ENCODE measurements around the gene SLC38A9.
"Not testable (repeated sequence)": the region's sequence is repeated elsewhere in the genome, so short reads cannot be mapped to it uniquely, and the experiment has no call there.

Gene SLC38A9

DNA sequence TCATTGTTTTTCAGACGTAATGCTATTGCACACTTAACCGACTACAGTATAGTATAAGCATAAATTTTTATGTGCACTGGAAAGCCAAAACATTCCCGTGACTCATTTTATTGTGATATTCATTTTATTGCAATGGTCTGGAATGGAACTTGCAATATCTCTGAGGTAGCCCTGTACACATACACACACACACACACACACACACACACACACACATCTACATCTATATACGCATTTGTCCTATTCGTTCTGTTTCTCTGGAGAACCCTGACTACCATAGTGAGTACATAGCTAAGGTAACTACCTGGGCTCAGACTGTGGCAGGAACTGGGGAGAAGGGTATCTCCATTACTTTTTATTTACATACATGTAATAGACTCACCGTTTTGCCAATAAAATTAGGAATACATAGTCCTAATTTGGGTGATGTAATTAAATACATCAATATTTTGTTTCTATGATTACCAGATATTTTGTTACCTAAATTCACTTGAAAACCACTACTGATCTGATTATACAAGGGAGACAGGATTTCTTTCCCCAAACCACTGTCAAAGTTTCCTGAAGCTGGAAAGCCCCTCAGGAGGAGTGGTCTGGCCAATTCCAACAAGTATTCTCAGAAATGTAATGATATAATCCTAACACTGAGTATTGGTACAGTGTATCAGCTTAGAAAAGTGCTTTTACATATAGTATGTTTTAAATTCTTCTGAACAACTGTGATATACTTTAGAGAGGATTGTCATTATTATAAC is 103.4 kb downstream of the SLC38A9 start:
- no peak for DNase-seq

DNA sequence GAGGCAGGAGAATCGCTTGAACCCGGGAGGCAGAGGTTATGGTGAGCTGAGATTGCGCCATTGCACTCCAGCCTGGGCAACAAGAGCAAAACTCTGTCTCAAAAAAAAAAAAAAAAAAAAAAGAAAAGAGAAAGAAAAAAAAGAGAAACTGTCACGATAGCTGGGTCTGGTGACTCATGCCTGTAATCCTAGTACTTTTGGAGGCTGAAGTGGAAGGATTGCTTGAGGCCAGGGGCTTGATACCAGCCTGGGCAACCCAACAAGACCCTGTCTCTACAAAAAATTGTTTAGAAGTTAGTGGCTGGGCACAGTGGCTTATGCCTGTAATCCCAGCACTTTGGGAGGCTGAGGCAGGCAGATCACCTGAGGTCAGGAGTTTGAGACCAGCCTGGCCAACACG is 104.8 kb downstream of the SLC38A9 start:
- not testable (repeated sequence) for DNase-seq

DNA sequence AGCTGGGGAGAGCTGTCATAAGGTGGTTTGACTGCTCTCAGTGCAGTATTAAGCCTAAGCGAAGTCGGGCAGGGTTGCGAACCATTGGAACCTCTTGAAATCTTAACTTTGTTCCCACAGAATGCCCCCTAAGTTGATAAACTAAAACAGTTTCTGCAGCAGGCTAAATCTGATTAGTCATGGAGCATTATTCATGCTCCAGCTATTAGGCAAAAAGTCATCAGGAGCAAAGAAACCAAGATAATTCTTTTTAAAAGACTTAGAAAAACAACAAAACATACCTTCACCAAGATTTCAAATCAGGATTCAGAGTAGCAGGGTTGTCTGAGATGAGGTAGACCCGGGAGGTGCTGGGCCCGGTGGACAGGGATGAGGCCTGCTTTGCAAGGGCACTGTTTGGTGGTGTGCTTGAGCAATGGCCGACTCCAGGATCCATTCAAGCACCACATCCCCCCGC is 107.5 kb downstream of the SLC38A9 start:
- no peak for DNase-seq

DNA sequence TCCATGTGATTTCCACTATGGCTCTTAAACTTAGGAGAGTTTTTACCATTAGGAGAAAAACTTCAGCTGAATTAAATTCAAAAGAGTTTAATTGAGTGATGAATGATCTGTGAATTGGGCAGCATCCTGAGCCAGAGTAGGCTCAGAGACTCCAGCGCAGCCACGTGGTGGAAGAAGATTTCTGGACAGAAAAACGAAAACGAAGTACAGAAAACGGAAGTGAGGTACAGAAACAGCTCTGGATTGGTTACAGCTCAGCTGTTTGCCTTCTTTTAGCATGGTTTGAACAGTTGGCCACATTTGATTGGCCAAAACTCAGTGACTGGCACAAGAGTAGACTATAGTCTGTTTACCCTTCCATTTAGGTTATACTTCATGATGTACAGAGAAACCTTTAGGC is 108.2 kb downstream of the SLC38A9 start:
- no peak for DNase-seq

DNA sequence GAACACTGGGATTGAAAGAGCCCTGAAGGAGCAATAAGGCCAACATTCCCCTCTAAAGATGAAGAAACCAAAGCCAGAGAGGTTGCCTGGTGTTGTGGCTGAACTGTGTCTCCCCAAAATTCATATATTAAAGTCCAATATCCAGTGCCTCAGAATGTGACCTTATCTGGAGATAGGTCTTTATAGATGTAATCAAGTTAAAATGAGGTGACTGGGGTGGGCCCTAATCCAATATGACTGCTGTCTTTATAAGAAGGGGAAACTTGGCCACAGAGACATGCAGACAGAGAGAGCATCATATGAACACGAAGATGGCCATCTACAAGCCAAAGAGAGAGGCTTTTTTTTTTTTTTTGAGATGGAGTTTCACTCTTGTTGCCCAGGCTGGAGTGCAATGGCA is 110.5 kb downstream of the SLC38A9 start:
- DNase-seq, result no peak

DNA sequence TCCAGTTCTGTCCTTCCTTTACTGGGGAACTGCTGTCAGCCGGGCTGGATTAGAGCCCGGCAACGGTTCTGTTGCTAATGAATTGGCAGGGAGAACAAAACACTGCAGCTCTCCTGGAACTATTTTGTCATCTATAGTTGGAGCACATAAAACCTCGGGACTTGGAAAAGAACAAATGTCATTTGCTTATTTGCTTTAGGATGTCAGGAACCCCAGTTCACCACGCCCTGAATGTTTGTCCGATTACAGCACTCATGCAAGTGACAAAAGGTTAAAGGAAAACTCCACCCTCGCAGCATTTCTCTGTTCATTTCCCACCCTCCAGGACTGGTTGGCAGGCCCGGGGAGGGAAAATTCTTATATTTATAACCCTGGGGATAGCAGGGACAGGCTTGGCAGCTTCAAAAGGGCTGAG is 110.9 kb downstream of the SLC38A9 start:
- no peak for DNase-seq

DNA sequence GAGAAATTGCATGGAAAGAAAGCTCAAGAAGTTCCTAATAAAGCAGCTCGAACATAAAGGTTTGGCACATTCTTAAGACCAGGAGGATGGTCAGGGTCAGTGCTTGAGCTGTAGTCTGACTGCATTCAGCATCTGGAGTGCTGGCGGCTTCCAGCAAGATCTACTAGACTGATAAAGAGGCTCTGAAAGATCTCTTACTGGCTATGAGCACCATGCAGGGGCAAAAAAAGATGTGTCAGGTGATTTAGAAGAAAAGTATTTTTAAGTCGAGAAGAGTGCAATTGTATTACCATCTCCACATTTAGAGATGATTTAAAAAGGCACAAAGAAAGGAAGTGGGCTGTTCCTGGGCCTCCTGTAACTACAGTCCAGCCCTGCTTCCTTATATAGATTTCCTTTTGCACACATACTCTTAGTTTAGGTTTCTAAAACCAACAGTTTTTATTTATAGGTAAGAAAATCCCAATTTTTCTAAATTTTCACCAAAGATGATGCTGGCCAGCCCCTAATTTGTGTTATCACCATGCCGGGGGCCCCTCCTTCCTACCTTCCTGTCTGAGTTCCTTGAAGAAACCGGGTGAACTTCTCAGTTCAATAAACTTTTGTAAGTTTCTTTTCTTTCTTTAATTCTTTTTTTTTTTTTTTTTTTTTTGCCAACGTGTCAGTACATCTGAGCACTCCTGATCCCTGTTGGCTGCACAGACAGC is 111.5 kb downstream of the SLC38A9 start:
- DNase-seq, result no peak

DNA sequence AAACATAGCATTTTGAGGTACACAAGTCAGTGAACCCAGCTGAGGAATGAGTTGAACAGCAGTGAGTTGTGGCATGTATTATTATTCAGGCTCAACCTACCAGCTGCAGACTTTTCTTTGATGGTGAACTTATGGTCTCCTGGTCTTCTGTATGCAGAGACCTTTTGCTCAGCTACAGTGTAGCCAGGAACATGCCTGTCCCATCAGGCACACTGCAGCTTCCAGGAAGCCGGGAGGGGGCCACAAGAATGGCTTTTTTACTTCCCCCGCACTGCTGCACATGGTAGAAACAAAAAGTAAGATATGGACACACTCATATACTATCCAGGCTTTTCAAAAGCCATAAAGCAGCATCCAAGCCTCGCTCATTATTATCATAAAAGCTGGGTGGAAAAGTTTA is 112.0 kb downstream of the SLC38A9 start:
- no peak for DNase-seq

DNA sequence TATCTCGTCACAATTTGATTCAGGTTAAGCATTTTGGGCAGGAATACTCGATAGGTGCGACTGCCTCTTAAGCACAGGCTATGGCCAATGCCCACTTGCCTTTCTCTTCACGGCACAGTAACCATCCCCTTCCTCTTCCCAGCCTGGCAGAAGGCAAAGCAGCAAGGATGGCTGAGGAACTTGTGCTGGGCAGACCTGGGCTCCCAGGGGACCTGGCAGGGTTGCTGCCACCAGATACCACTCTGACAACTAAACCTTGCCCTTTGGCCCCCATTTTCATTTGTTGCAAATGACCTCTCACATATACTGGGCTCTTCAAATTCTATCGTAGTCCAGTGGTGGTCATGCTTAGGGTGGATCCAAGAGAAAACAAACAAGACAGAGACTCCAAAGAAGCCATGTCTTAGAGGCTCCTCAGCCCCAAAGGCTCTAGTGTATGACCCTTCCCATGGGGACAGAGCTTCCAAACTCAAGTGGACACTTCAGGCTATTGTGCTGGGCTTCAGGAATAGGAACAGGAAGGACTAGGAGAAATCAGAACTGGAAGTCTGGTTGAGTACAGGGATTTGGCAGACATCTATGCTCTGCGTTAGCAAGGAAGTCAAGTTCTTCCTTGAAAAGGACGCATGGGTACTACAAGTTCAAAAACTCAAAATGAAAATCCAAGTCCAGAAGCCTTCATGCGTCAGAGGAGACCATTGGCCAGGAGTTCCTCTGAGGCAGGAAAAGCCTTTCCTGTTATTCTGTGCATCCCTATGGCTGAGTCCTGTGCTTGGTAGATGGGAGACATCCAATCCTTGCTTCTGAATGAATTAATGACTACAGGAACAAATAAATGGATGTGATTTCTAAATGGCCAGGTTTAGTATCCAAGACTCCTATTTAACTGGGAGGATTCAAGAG is 112.7 kb downstream of the SLC38A9 start:
- DNase-seq, result no peak

DNA sequence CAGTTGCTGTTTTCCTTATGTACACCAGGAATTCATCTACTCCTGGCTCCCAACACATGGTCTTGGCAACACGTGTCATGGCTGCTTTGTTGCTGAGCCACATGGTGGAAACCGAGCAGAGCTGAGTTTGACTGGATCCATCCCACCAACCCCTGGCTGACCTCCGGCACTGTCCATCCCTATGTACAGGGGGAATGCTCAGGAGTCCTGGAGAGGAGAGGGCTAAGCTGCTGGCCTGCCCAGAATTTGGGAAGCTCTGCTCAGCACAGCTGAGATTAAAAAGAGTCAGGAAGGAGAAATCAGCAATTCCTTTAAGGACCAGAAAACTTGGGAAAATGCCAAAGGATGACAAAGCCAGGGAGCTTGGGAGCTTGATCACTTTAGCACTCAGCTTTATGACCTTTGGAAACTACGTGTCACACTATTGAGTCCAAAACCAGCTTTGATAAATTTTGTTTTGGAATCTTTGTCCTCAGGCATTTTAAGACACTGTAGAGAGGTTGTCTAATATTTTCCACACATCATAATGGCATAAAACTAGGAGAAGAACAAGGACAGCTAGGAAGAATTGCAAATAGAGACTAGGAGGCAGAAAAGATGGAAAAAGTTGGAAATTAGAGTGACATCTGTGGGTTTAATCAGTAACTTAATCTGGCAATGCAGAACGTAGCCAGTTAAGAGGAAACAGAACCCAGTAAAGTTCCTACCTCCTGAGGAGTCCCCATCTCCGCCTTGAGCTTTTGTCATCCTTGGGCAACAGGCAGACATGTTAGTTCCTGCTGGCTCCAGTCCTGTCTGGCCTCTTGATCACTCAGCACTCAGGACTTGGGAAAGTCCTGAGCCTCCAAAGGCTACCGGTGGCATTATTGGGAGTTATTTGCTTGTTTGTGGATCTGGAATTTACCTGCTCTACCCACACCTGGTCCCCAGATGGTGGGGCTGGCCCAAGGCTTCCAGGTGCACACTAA is 114.8 kb downstream of the SLC38A9 start:
- no peak for DNase-seq

DNA sequence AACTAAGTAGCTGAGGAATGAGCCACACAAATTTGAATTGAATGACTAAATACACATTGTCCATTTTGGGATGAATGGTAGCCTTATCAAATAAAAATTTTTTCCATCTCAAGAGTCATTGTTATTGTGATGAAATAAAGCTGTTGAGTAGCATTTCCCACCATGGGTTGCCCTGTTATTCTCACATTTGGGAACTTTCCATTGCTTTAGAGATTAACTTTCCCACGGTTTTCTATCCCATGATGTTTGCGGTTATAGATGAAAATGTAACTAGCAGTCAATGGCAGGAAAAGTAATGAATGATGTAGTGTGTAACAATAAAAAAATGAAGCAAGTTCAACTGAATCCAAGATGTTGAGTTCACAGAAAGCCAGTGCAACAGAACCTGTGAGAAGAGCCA is 117.5 kb downstream of the SLC38A9 start:
- no peak for DNase-seq

DNA sequence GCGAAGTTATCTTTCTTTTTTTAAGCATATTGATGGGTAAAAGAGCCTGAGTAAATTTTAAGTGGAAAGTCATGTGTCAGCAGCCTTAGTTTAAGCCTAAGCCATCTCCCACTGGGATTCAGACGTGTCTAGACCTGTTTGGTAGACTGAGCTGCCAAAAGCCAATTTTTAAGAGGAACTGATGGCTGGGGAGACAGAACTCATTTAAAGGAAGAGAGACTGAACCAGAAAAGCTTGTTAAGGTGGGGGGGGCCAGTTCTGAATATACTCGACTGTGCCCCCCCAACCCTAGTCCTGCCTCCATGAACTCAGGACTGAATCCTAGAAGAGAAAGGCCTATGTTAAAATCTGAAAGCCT is 119.0 kb downstream of the SLC38A9 start:
- DNase-seq, result no peak

DNA sequence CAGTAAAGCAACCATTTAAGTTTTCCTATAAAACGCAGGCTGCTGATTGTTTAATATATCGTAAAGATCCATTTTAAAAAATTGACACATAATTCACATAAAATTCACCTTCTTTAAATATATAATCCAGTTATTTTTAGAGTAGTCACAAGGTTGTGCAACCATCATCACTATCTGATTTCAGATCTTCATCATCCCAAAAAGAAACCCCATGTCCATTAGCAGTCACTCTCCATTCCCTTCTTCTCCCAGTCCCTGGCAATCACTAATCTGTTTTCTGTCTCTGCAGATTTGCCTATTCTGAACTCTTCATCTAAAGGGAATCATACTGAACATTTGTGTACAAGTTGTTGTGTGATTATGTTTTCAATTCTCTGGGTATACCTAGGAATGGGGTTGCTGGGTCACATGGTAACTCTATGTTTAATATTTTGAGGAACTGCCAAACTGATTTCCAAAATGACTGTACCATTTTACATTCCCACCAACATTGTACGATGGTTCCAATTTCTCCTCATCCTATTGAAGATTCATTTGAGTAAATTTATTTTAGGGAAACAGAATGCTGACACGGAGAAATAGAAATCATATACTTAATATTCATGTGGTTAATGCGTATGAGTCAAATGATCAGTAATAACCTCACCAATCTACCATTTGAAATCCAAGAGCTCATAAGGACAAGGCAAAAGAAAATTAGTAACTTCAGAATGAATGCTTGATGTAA is 119.6 kb downstream of the SLC38A9 start:
- no peak for DNase-seq

DNA sequence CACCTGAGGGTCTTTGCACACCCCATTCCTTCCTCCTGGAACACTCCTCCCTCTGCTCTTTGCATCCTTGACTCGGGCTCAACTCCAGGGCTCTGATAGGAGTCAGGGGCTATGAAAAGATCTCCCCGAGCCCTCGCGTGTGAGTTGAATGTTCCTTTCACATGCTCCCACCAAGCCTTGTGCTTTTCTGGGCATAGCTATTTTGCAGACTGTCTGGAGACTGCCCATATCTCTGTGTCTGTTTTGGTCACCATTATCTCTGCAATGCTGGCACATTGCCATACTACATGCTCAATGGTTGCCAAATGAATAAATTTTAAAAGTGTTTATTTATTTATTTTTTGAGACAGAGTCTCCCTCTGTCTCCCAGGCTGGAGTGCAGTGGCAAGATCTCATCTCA is 120.4 kb downstream of the SLC38A9 start:
- DNase-seq, result no peak

DNA sequence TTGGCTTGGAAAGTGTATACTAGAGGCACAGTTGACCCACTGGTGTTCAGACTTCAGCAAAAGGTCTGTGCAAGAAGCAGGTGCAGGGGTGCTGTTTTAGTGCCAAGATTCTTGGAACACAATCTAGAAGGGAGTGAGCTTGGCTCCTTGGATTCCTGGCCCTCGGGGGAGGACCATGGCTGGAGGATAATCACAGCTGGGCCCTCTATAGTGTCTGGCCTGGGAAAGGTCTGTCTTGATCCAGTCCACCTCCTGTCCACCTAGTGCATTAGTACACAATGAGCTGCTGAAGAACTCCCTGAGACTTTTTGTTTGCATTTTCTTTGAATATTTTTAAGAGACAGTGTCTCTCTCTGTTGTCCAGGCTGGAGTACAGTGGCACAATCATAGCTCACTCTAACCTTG is 126.9 kb downstream of the SLC38A9 start:
- no peak for DNase-seq

DNA sequence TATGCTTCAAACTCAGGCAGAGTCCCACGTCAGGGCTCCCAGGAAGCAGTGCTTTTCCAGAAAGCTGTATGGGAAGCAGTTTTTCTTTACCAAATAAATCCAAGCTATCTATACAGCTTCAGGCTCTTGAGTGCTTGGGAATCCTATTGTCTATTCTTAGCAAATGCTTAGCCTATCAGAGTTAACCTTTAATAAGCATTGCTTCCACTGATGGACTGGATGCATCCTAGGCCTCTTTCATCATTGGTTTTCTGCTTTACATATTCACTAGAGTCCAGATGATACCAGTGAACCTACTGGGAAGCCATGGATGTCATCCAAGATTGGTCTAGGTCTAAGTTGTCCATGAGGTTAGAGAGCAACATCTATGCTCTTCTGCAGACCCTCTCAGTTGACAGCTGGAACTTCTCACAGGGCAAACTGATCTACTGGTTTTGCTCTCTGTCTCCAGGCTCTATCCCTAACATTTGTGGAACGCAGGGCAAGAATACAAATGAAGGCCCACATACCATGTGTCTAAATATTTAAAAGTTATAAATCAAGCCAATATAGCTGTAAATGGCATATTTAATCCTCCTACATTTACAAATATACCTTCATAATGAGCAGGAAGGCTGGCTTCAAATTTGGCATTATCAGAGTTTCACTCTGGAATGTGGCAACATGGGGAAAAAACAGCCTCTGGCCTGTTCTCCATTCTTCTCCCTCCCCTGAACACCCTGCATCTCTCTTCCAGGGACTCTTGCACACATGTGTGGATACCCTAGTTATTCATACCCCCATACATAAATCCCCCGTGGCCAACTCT is 127.5 kb downstream of the SLC38A9 start:
- DNase-seq, result no peak

DNA sequence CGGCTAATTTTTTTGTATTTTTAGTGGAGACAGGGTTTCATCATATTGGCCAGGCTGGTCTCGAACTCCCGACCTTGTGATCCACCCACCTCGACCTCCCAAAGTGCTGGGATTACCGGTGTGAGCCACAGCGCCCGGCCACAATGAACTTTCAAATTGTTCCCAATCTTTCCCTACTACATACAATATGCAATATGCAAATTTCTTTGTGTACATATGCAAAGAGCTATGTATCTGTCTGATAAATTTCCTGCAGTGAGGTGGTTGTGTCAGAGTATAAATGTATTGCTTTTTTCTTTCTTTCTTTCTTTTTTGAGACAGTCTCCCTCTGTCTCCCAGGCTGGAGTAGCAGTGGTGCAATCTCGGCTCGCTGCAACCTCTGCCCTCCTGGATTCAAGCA is 128.5 kb downstream of the SLC38A9 start:
- DNase-seq, result no peak

DNA sequence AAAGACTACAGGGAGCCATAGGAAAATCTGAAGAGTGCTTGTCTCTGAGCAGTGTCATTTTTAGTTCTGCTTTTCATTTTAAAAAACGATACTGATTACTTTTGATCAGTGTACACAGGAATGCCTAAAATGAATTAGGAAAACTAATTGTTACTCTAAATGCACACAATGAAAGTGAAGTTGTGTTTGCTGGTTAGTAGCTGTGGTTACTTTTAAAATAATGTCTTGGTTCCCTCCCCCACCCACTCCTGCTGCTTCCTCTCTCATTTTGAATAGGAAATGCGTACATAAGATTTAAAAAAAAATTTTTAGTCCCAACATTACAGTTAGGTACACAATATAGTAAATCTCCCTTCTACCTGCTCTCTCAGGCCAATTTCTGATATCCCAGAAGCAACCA is 129.9 kb downstream of the SLC38A9 start:
- no peak for DNase-seq

DNA sequence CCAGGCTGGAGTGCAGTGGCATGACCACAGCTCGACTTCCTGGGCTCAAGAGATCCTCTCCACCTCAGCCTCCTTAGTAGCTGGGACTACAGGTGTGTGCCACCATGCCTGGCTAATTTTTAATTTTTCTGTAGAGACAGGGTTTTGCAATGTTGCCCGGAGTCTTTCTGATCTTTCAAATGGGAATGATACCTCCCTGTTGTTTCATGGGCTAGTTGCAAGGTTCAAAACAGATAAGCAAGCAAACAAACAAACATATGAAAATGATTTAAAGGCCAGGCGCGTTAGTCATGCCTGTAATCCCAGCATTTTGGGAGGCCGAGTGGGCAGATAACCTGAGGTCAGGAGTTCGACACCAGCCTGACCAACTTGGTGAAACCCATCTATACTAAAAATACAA is 132.1 kb downstream of the SLC38A9 start:
- no peak for DNase-seq

DNA sequence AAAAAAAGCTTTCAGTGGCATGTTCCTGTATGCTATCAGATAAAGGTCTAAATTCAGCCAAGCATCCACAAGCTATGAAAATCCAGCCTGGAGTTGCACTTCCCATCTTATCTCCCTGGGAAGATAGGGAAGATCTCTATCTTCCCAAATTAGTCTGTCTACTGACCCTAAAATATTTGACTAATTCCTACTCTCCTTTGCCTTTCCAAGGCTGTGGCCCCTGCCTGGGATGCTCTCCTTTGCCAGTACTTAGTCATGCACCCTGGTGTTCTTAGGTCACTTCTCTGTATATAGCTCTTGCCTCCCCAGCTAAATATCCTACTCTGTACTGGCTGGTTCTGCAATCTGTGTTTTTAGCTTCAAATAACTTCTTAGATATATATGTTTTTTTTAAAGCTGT is 133.4 kb downstream of the SLC38A9 start:
- no peak for DNase-seq

Data from activated naive CD4-positive, alpha-beta T cell treated with anti-CD3 and anti-CD28 coated beads, Interleukin-2, amount 50 U/mL, for 16 hours (primary cell).